ENCODE measurements around the gene ATAD3A. TPM values are rescaled to one million over a fixed set of nuclear protein-coding genes. Genes with fewer than 3 reads are reported as not detected.

ATAD3A gene
- total RNA-seq, 1 donor from 2014 or later = 19.4 TPM

DNA sequence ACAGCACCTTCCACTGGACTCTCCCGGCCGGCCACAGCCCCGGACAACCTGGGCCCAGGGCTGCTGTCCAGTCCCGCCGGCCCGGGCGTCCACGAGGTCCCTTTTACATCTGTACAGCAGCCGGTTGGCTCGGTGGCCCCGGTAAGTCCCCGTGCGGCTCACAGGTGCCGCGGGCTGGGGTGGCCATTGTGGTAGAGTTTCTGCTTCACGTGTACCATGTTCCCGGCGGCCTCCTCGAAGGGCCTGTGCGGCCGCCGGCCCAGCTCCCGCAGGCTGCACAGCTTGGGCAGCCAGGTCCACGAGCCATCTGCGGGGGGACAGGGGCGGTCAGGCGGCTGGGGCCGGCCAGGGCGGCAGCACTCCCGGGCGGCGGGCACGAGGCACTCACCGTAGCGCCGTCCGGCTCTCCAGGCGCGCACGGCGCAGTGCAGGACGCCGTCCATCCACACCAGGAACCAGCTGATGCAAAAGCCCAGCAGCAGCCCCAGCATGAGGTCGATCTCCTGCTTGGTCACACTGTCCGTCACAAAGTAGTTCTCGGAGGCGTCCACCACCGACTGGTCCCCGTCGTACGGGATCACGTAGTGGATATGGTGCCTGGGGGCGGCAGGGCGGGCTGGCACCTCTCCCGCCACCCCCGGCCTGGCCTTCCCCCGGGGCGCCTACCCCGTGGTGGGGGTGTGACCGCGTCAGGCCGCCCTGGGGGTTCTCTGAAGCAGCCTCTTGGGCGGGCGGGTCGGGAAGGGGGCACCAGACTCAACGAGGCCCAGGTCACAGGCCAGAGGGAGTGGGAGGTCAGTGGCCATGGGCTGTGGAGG, 23.4 kb downstream of the ATAD3A start:
- no peak for ATAC-seq
- intact Hi-C loops (cut with DNase I) = no loop called here
- no peak for DNase-seq (ENCODE audit: low spot score)

DNA sequence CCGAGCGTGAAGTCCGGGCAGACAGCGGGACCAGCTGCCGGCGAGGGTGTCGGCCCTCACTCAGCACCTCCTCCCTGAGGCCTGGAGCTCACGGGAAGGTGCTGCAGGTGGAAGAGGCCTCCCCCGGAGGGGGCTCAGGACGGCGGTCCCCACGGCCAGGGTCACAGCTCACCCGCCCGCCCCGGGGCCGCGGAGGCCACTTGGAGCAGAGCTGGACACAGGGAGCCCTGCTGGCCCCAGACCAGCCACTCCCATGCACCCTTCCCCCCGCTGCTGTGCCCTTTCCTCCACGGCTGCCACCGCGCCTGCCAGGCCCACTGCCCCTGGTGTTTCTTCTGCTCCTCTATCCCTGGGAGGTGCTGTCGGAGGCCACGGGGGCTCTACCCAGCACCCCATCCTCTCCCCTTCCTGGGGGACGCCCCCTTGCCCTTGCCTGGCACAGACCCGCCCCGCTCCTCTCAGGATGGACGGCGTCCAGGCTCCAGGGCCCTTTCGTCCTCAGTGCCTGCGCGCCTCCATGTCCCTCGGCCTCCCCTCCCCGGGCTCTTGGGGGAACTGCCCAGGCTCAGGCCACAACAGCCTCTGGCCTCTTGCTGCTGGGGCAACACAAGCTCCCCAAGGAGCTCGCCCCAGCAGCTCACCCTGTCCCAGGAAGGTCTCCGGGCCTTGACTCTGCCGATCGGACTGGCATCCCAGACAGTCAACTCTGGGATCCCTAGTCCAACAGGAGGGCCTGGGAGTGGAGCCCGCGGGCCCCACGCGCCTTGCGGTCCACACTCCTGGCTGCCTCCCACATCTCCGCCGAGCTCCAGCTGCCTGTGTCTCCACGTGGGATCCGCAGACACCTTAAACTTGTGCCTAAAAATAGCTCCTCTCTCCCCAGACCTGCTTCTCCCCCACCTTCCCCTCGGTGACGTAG, 24.3 kb downstream of the ATAD3A start:
- DNase-seq (ENCODE audit: low spot score) = no peak

DNA sequence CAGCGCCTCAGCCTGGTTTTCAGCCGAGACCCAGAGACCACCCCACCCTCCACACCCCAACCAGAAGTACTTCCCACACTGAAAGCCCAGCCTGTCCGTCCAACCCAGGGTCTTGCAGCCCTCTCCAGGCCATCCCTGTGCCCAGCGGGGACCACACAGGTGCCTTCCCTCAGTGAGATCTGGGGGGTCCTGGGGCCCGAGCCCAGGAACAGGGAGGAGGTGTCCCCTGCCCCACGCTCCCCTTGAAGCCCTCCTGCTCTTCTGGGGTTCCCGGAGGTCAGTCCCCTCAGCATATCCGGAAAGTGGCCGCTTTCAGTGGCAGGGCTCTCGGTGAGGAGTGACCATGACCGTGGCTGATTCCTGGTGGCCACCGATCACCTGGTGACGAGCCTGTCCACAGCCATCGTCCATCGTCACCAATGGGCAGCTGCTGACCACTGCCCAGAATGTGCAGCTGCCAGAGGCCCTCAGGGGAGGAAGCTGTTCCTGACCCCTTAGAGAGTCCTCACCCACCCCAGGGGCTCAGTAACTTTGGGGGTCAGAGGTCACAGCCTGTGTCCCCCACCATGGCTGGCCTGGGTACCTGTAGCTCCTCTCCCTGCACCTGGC, 25.1 kb downstream of the ATAD3A start:
- intact Hi-C loops (cut with DNase I) = no loop called here
- ATAC-seq (no peak), DNase-seq (ENCODE audit: low spot score) (no peak)

More for the DNA sequence above, 24.3 kb downstream of the ATAD3A start:
- intact Hi-C loops (cut with DNase I) = no loop called here
- no peak for ATAC-seq

DNA sequence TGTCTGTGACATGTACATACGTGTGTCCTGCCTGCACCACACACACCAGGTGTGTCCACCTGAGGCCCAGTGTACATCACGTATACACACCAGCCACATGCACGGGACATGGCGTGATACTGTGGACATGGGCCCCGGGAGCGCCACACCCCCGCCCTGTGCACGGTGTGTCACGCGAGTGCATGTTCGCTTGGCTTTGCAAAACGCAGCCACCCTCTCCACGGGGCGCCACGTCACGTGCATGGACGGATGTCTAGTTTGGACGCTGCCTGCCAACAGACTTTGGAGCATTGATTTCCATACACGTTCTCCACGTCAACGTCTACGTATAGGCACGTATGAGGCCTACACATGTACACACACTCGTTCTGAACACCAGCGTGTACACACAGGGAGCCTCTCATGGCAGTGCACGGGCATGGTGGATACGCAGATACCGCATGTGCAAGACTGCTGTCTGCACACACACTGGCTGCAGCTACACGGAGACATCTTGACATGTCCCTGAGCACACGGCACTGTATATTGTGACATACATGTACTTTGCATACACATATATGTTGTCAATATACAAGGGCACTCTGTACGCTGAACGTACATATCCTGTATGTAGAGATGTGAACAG, 25.8 kb downstream of the ATAD3A start:
- intact Hi-C loops (cut with DNase I) = no loop called here
- no peak for ATAC-seq
- no peak for DNase-seq (ENCODE audit: low spot score)

DNA sequence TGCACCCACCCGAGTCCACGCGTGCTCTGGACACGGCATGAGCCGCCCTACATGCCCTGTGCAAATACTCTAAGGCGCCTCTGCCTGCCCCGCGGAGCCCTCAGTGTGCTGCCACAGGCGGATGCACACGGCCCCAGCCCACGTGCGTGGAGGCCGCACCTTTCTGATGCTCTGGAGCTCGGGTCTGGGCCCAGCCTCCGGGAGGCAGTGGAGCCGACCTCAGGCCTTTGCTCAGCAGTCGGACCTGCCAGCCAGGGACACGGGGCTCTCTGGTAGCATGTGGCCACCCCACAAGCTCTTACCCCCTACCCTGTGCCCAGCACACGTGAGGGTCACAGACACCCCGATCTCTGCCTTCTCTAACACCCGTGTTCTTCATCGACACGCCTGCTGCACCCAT, 26.4 kb downstream of the ATAD3A start:
- intact Hi-C loops (cut with DNase I) = no loop called here
- DNase-seq (ENCODE audit: low spot score) = no peak
- no peak for ATAC-seq

DNA sequence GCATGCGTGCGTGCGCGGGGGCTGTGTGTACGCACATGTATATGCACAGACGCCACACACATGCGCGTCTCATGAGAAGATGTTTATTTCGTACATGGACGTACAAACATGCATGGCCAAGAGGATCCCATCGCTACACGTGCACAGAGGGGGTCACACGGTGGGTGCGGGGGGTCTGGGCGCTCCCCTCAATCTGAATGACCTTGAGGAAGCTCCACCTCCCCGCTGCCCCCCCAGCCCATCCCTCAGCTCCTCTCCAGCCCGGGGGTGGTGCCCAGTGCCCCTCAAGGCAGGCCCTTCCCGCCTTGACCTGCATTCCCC, 27.0 kb downstream of the ATAD3A start:
- no peak for ATAC-seq
- intact Hi-C loops (cut with DNase I) = no loop called here
- no peak for DNase-seq (ENCODE audit: low spot score)

DNA sequence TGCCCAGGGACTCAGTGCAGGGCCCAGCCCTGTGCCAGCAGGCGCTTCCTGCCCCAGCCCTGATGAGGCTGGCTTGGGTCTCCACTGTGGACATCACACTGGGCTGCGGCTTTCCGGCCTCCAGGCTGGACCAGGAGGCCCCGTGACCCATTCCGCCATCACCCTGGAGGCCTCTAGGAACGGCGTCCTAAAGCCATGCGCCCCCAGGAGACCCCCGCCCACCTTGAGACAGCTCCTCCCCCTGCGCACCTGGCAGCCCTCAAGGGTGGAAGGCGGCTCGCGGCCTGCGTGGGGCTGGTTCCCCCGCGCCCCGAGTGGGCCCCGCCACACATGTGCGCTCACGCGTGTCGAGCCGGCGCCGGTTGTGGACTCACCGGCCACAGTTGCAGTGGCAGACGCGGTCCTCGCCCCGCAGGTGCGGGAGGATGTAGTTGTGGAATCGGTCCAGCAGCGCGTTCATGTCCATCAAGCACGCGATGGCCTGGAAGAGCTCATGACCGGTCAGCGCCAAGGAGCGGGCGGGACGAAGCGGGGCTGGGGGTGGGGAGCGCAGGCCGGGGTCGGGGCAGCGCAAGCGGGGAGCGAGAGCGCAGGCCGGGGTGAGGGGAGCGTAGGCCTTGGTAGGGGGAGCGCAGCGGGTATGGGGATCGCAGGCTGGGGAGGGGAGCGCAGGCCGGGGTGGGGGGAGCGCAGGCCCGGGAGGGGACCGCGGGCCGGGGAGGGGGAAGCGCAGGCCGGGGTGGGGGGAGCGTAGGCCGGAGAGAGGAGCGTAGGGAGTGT, 27.5 kb downstream of the ATAD3A start:
- no peak for DNase-seq (ENCODE audit: low spot score)
- ATAC-seq = peak; percentile 26

DNA sequence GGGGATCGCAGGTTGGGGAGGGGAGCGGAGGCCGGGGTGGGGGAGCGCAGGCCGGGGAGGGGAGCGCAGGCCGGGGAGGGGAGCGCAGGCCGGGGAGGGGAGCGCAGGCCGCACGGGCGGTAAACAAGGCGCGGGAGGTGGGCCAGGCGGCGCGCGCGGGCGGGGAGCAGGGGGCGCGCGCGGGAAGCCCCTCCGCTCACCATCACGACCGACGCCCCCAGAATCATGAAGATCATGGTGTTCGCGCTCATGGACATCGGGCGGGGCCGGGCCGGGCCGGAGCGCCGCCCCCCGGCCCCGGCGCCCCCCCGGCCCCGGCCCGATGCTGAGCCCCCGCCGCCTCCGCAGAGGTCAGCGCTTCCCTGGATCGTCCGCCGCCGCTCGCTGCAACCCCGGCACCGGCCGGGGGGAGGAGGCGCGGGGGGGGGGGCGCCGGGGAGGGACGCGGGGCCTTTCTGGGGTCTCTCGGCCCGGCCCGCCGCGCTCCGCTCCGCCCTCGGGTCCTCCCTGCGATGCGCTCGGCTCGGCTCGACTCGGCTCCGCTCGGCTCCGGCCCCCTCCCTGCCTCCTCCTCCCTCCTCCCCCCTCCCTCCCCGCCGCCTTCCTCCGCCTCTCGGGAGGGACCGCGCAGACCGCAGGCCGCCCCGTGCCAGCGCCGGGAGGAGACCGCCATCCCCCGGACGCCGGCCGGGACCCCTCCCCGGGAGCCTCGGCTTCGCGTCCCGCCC, 28.3 kb downstream of the ATAD3A start, which contains the start of gene TMEM240:
Gene TMEM240 (minus strand): TSS at position 535 of the 728 bp plus-strand sequence. CDS start 278 bp downstream, at position 257.
- intact Hi-C loops (cut with DNase I) = no loop called here
- DNase-seq (ENCODE audit: low spot score) (peak; percentile 92), ATAC-seq (peak; percentile 85)

More for the DNA sequence above, 27.5 kb downstream of the ATAD3A start:
- intact Hi-C loops (cut with DNase I) = no loop called here

DNA sequence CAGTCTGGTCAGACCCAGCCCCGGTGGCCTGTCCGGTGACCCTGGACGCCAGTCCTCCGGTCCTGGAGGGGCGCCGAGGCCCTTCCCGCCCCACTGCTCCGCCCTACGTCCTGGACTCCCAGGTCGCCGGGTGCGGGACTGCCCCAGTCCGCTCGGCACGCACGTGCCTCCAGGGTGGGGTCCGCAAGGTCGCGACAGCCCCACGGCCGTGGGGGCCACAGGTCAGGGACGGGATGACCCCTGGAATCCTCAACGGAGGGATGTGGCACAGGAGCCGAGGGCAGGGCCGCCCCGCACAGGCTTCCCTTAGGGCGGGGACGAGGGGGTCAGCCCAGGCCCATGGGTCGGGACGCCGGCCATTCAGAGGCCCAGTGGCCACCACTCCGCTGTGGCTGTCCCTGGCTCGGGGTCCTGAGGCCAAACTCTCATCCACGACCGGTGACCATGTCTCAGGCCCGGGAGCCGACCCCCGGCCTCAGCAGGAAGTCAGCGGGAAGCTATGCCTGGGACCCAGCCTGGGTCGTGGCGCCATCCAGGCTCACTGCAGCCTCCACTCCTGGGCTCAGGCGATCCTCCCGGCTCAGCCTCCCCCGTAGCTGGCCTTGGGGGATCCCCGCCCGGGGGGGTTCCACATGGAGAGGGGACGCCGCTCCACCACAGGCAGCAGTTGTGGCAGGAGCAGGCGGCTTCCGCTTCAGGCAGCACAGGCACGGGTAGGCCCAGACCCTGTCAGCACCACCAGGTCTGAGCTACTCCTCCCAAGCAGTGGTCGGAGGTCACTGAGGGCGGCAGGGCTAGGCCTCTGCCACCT, 29.1 kb downstream of the ATAD3A start:
- DNase-seq (ENCODE audit: low spot score) (no peak), ATAC-seq (peak; percentile 38)
- intact Hi-C loops (cut with DNase I) = no loop called here

DNA sequence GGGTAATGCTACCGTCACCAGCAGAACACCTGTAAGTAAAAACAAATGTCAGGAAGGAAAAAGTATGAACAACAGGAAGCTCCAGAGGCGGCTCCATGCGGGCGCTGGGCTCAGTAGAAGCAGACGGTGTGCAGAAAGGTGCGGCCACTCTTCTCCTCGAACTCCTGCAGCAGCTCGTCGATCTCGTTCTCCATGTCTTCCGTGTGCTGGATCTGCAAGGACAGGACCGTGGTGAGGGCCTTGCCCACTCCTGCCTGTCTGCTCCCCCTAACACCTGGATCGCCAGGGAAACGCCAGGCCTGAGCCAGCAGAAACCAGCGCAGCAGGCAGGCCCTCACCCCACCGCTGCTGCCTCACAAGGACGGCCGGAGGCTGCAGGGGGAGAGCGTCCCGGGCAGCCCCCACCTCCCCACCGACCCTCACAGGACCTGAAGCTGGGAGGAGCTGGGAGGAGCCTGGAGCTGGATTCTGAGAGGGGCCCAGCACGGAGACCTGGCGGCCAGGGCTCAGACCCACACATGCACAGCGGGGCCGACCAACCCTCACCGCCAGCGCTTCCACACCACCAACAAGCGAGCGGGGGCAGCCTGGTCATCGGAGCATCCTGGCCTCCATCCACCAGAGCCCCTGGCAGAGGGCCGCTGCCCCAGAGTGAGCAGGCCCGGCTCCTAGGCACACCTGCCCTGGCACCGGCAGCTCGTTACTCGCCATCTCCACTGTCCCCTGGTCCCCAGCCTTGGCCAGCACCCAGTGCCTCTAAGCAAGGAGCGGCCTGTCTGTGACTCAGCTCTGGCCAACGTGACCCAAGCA, 30.2 kb downstream of the ATAD3A start:
- intact Hi-C loops (cut with DNase I) = no loop called here
- ATAC-seq (no peak), DNase-seq (ENCODE audit: low spot score) (no peak)

DNA sequence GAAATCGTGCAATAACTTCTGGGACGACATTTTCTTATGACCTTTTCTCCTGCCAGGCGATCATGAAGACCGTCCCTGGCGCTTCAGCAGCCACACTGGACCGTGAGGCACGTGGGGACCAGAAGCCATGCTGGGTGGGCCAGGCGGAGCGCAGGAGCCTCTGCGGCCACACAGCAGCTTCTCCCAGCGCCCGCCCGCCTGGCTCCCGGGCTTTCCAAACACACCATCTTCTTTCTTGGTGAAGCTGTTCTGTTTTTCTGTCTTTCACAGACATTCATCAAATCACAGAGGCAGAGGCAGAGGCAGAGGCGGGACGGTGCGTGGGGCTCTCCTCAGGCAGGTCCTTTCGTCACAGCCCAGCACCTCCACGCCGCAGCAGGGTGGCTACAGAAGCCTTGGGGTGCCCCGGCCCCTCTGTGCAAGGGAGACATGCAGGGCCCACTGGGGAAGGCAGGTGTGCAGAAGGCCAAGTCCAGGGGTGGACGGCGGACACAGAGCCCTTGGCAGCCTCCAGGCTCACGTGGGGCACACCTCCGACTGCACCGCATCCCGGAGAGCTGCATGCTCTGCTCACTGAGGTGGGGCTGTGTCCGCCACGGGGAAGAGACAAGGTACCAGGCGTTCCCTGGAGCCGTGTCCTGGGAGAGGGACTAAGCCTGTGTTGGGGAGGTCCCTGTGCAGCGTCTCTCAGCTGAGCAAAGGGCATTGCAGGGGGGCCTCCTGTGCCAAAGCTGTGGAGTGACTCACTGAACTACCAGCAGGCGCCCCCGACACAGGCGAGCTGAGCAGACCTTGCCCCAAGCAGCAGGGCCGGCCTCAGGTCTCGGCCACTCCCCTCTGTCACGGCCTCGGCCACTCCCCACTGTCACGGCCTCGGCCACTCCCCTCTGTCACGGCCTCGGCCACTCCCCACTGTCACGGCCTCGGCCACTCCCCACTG, 31.1 kb downstream of the ATAD3A start:
- no peak for DNase-seq (ENCODE audit: low spot score)
- intact Hi-C loops (cut with DNase I) = no loop called here
- ATAC-seq = no peak

DNA sequence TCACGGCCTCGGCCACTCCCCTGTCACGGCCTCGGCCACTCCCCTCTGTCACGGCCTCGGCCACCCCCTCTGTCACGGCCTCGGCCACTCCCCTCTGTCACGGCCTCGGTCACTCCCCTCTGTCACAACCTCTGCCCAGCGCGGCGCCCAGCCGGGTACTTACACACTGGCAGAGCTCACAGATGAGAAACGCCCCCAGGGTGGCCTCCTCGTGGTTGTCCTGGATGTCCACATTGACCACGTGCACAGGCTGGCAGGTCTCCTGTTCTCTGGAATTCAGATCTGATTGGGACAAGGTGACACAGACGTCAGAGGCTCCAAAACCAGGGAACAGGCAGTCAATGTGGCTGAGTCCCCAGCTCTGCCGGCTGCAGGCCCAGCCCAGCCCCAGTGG, 31.7 kb downstream of the ATAD3A start:
- intact Hi-C loops (cut with DNase I) = no loop called here
- DNase-seq (ENCODE audit: low spot score) (no peak), ATAC-seq (no peak)

DNA sequence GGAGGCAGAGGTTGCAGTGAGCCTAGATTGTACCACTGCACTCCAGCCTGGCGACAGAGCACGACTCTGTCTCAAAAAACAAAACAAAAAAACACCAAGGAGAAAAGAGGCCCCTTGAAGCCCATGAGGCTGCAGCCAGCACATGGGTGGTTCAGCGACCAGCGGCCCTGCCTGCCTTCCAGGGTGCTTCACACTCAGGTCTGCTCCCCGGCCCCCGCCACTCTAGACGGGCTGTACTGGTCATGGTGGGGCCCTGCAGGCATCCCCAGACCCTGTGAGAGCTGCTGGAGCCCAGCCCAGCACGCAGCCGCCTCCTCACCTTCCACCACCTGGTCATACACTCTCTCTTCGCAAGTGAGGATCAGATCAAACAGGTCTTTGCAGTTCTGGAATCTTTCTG, 32.6 kb downstream of the ATAD3A start:
- no peak for ATAC-seq
- DNase-seq (ENCODE audit: low spot score) = no peak
- intact Hi-C loops (cut with DNase I) = no loop called here

DNA sequence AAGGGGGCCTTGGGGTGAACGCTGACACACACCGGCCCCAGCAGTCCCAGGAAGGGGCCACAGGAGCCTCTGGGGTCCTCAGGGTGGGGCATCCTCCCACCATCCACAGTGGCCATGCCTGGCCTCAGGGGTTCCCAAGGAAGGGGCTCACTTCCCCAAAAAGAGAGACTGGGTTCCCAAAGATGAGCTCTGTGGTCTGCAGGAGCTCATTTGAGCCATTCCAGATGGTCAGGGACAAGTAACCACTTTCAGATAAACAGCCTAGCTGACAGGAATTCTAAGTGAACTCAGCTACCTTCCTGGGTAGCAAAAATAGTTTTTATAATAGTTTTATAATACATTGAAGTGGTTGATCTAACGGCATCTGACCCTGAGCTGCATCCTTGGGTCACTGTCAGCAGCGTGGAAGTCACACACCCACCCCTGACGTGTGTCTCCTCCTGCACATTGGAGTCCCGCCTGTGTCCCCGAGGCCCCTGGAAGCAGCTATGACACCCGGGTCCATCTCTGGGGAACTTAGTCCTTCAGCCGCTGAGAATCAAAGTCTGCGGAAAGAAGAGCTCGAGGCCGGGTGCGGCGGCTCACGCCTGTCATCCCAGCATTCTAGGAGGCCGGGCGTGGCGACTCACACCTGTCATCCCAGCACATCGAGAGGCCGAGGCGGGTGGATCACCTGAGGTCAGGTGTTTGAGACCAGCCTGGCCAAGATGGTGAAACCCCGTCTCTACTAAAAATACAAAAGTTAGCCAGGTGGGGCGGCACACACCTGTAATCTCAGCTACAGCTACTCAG, 34.2 kb downstream of the ATAD3A start:
- intact Hi-C loops (cut with DNase I) = no loop called here
- DNase-seq (ENCODE audit: low spot score) (no peak), ATAC-seq (no peak)

DNA sequence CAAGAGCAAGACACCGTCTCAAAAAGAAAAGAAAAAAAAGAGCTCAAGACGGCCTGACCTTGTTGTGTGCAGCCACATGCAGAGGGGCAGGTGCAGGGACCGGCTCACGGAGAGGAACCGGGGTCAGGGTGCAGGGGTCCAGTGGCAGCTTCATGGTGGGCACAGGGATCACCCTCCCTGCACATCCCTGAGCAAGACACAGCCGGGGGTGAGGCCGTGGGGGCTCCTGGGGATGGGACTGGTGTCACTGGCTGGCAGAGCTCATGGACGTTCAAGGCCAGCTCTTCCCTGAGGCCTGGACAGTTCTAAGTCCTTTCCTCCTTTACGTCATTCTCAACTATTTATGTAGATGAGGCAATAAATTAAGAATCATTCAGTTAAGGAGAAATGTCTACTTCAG, 35.0 kb downstream of the ATAD3A start:
- no peak for DNase-seq (ENCODE audit: low spot score)
- ATAC-seq = no peak
- intact Hi-C loops (cut with DNase I) = no loop called here
